HUES6 (cell line): Measurements from ENCODE around the gene PRDM9.
"Not testable (repeated sequence)": the region's sequence is repeated elsewhere in the genome, so short reads cannot be mapped to it uniquely, and the experiment has no call there.

Source experiments
- H3K27ac ChIP-seq: 2 replicates; pipeline ENCODE4 v1.7.0; 2013; ENCODE audit warnings: low read depth, mild to moderate bottlenecking, low read length, inconsistent platforms
- H3K27me3 ChIP-seq: 2 replicates; pipeline ENCODE4 v1.6.1; 2013; ENCODE audit warnings: low read length; ENCODE audit not compliant: control insufficient read depth, insufficient read depth
- H3K36me3 ChIP-seq: 2 replicates; pipeline ENCODE4 v1.6.1; 2013; ENCODE audit warnings: low read length; ENCODE audit not compliant: control insufficient read depth, insufficient read depth
- H3K4me1 ChIP-seq: 2 replicates; pipeline ENCODE4 v1.6.1; 2013; ENCODE audit warnings: low read length; ENCODE audit not compliant: control insufficient read depth, insufficient read depth
- H3K4me3 ChIP-seq: 2 replicates; pipeline ENCODE4 v1.5.1; 2013; ENCODE audit warnings: low read depth, low read length
- H3K9ac ChIP-seq: one replicate; pipeline ENCODE4 v1.6.1; 2013; ENCODE audit warnings: mild to moderate bottlenecking, low read length
- H3K9me3 ChIP-seq: 2 replicates; pipeline ENCODE4 v1.6.1; 2013; ENCODE audit warnings: low read depth, low read length; ENCODE audit not compliant: control insufficient read depth, insufficient read depth

Gene PRDM9

DNA sequence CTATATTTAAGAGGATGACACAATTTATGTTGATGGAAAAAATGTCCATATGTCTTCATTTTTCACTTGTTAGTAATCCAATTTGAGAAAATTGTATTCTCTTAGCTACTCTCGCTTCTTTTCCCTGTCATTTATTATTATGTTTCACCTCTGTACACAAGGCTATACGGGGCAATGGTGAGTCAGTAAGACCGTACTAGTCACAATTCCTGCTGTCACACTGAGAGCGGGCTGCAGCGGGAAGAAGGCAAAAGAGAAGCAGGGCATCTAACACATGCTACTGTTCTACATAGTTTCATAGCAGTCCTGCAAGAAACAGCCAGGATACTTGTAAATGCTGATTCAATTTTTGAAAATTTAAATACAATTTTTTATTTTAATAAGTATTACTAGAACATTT is 23.3 kb upstream of the PRDM9 start:
- Histone ChIP-seq H3K9ac (no peak overlapping the region), H3K27ac (no peak overlapping the region), H3K4me1 (no peaks in the 10 kb centered on the region), H3K27me3 (no peaks in the 10 kb centered on the region), H3K36me3 (no peaks in the 10 kb centered on the region), H3K9me3 (0 out of 2 replicates have a peak, but pooled peaks cover 4% of the 10 kb centered on the region), H3K4me3 (no peak overlapping the region)

DNA sequence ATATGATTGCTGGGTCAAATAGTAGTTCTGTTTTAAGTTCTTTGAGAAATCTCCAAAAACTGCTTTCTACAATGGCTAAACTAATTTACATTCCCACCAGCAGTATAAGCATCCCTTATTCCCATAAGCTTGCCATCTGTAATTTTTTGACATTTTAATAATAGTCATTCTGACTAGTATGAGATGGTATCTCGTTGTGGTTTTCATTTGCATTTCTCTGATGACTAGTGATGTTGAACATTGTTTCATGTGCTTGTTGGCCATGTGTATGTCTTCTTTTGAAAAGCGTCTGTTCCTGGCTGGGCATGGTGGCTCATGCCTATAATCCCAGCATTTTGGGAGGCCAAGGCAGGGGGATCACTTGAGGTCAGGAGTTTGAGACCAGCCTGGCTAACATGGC is 21.2 kb upstream of the PRDM9 start:
- H3K27me3 ChIP-seq, H3K9ac ChIP-seq, H3K4me1 ChIP-seq, H3K27ac ChIP-seq, H3K36me3 ChIP-seq, H3K9me3 ChIP-seq, H3K4me3 ChIP-seq: not testable (repeated sequence)

DNA sequence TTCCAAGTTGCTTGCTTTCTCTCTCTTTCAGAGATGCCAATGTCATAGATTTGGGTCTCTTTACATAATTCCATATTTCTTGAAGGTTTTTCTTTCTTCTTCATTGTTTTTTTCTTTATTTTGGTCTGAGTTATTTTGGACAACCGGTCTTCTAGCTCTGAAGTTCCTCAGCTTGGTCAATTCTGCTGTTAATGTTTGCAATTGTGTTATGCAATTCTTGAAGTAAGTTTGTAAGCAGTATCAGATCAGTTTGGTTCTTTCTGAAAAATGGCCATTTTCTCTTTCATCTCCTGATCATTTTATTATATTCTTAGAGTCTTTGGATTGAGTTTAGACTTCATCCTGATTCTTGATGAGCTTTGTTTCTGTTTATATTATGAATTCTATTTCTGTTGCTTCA is 16.4 kb upstream of the PRDM9 start:
- Histone ChIP-seq H3K27ac (no peak overlapping the region), H3K36me3 (no peaks in the 10 kb centered on the region), H3K9ac (no peak overlapping the region), H3K4me3 (no peak overlapping the region), H3K9me3 (0 out of 2 replicates have a peak, but pooled peaks cover under 1% of the 10 kb centered on the region), H3K27me3 (no peaks in the 10 kb centered on the region), H3K4me1 (no peaks in the 10 kb centered on the region)

DNA sequence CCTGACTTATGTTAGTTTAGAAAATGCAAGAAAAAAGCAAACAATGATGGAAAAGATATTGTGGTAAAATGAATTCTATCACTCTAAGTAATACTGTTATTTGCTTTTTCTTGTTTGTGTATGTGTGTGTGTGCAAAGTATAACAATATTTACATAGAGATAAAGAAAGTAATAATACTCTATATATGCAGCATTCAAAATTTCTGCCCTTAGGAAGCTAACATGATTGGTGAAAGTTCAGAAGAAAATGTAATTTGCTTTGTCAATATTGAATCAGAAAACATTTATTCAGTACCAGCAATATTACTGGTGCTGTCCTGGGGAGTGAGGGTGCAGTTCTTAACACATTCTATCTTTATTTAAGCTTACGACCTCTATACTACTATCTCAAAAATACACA is 12.9 kb upstream of the PRDM9 start:
- Histone ChIP-seq H3K9ac (no peak overlapping the region), H3K4me1 (no peaks in the 10 kb centered on the region), H3K9me3 (no peaks in the 10 kb centered on the region), H3K27me3 (no peaks in the 10 kb centered on the region), H3K36me3 (no peaks in the 10 kb centered on the region), H3K27ac (no peak overlapping the region), H3K4me3 (no peak overlapping the region)

DNA sequence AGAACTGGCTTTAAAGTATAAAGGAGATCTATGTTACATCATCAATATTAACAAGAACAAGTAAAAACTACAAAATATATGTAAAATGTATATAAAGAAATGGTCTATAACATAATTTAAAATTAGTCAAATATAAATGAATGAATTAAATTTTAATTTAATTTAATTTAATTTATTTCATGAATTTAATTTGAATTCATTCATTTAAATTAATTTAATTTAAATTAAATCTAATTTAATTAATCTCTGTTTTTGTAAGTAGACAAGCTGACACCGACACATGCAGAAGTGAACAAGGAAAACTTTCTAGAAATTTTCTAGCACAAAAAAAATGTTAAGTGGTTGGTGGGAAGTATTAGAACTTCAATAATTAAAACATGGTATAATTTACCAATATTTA is 10.8 kb upstream of the PRDM9 start:
- Histone ChIP-seq H3K4me3 (no peak overlapping the region), H3K36me3 (no peaks in the 10 kb centered on the region), H3K9me3 (peaks cover 6% of the 10 kb centered on the region; the same call in 1 of the 2 replicates), H3K4me1 (no peaks in the 10 kb centered on the region), H3K27me3 (no peaks in the 10 kb centered on the region), H3K27ac (no peak overlapping the region), H3K9ac (no peak overlapping the region)

DNA sequence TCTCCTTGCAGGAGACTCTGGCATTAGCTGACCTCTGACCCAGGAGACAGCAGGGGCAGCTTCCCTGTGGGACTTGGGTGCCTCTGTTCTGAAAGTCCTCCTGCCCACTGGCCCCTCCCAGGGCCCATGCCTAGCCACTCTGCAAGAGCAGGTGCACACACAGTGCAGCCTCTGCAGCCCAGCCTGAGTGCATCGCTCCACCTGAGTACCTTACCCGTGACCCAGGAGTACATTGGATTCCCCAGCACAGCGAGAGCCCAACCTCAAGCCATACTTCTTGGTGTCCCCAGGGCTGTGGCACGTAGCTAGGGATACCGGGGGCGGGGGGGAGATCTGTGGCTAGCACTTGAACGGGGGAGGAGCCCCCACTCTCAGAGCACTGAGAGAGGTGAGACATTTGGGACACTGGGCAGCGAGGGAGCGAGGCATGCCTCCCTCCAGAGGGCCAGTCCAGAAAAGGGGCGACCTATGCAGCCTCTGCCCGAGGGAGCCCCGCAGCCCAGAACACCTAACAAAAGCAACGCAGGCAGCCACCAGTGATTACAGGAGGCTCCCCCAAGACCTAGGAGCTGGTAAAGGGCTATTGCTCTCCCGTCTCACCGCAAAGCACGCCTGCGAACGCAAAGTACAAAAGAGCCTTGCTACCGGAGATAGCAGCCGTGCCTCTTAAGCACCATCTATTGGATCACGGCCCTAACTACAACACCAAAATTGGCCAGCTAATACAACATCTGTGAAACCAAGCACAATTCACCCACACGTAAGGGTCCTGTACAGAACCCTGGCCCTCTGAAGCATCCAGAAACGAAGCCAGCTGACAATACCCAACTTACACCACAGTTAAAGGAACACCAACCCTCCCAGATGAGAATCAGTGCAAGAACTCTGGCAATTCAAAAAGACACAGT is 826 bp upstream of the PRDM9 start:
- no peaks in the 10 kb centered on the region for H3K36me3 ChIP-seq
- peak overlapping the region; percentile 23; the same call in 1 of the 2 replicates for H3K27ac ChIP-seq
- H3K4me1 ChIP-seq = no peaks in the 10 kb centered on the region
- peak overlapping the region; percentile 33 for H3K9ac ChIP-seq
- H3K27me3 ChIP-seq = no peaks in the 10 kb centered on the region; the same call in 1 of the 2 replicates
- H3K9me3 ChIP-seq = no peaks in the 10 kb centered on the region; the same call in 1 of the 2 replicates
- H3K4me3 ChIP-seq = peak overlapping the region; percentile 53

DNA sequence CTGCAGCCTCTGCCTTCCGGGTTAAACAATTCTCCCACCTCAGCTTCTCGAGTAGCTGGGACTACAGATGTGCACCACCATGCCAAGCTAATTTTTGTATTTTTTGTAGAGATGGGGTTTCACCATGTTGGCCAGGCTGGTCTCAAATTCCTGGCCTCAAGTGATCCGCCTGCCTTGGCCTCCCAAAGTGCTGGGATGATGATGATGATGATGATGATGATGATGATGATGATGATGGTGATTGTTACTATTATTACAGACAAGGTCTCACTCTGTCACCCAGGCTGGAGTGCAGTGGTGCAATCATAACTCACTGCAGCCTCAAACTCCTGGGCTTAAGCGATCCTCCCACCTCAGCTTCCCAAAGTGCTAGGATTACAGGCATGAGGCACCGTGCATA is 3.0 kb downstream of the PRDM9 start:
- H3K9ac ChIP-seq, H3K4me3 ChIP-seq, H3K4me1 ChIP-seq: not testable (repeated sequence)

DNA sequence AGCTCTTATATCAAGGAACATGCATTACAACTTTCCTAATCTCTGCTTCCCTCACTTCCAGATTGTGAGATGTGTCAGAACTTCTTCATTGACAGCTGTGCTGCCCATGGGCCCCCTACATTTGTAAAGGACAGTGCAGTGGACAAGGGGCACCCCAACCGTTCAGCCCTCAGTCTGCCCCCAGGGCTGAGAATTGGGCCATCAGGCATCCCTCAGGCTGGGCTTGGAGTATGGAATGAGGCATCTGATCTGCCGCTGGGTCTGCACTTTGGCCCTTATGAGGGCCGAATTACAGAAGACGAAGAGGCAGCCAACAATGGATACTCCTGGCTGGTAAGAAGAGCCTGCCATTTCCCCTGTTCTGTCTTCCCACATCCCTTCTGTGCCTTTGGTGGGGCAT is 15.1 kb downstream of the PRDM9 start:
- H3K36me3 ChIP-seq = no peaks in the 10 kb centered on the region
- no peak overlapping the region for H3K4me3 ChIP-seq
- H3K4me1 ChIP-seq = no peaks in the 10 kb centered on the region
- H3K9ac ChIP-seq = no peak overlapping the region
- no peak overlapping the region for H3K27ac ChIP-seq
- no peaks in the 10 kb centered on the region for H3K27me3 ChIP-seq
- H3K9me3 ChIP-seq = no peaks in the 10 kb centered on the region; the same call in 1 of the 2 replicates

More for the DNA sequence above, 3.0 kb downstream of the PRDM9 start:
- not testable (repeated sequence) for H3K36me3 ChIP-seq, H3K27me3 ChIP-seq, H3K27ac ChIP-seq, H3K9me3 ChIP-seq

DNA sequence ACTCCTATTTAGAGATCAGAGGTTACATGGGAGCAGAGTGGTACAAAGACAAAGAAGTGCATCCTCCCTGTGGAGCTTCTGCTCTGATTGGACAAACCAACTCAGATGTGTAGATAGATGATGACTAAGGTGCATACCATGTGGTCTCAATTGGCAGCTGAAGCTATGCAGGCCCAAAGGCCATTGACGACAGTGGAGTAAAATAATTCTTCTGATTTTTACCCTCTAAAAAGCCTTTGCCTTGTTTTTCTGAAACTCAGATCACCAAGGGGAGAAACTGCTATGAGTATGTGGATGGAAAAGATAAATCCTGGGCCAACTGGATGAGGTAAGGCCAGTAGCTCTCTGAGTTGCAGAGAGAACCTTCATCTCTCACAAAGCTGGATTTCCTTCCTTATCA is 15.6 kb downstream of the PRDM9 start:
- no peaks in the 10 kb centered on the region for H3K27me3 ChIP-seq
- H3K4me1 ChIP-seq = peaks cover under 1% of the 10 kb centered on the region; the same call in 1 of the 2 replicates
- H3K9ac ChIP-seq = no peak overlapping the region
- no peak overlapping the region for H3K4me3 ChIP-seq
- no peaks in the 10 kb centered on the region for H3K36me3 ChIP-seq
- H3K9me3 ChIP-seq = no peaks in the 10 kb centered on the region; the same call in 1 of the 2 replicates
- H3K27ac ChIP-seq = no peak overlapping the region

DNA sequence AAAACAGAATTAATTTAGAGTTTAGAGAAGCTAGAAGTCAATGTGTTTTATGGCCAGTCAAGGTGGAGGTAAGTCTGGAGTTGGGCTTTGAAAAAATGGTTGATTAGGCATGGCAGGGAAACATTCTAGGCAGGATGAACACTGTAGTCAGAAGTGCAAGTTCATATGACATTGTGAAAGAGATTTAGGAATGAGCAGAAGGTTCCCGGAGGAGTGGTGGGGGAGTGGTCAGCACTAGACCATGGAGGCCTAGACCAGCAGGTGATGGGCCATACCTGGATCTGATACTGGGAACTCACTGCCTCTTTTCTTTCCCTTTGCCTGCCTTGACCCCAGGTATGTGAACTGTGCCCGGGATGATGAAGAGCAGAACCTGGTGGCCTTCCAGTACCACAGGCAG is 16.6 kb downstream of the PRDM9 start:
- H3K27me3 ChIP-seq = no peaks in the 10 kb centered on the region
- no peaks in the 10 kb centered on the region for H3K36me3 ChIP-seq
- H3K27ac ChIP-seq = no peak overlapping the region
- H3K9me3 ChIP-seq = peaks cover 3% of the 10 kb centered on the region; the same call in 1 of the 2 replicates
- no peak overlapping the region for H3K4me3 ChIP-seq
- H3K9ac ChIP-seq = no peak overlapping the region
- peaks cover 6% of the 10 kb centered on the region; the same call in 1 of the 2 replicates for H3K4me1 ChIP-seq

DNA sequence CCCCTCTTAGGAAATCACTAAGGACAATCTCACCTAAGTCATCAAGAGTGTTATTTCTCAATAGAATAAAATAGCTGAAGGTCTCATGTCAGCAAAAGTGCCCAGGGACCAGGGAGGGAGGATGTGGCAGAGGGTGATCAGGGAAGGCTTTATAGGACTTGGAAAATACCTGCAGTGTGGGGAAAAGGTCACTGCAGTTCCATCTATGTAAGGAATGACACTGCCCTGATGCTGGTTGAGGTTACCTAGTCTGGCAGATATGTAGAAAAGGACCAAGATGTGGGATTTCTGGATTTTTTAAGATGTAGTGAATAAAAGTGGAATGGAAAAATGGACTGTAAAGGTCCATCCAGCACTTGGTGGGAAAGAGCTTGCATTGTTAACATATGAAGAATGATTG is 18.3 kb downstream of the PRDM9 start:
- no peaks in the 10 kb centered on the region for H3K27me3 ChIP-seq
- peaks cover 3% of the 10 kb centered on the region; the same call in 1 of the 2 replicates for H3K9me3 ChIP-seq
- no peaks in the 10 kb centered on the region for H3K36me3 ChIP-seq
- no peak overlapping the region for H3K4me3 ChIP-seq
- H3K27ac ChIP-seq = no peak overlapping the region
- peaks cover 6% of the 10 kb centered on the region; the same call in 1 of the 2 replicates for H3K4me1 ChIP-seq
- H3K9ac ChIP-seq = no peak overlapping the region
